Psoas muscle (tissue), 8 donors: ENCODE results near the gene ESYT3. TPM values are rescaled to one million over a fixed set of nuclear protein-coding genes. Genes with fewer than 3 reads are reported as not detected.
"Not testable (repeated sequence)": the region's sequence is repeated elsewhere in the genome, so short reads cannot be mapped to it uniquely, and the experiment has no call there.

Experiments
- ATAC-seq, 4 donors: fragments of 200-7000 bp; cut with Tn5 transposase; one replicate each; pipeline ENCODE4 v1.9.1; 2020; ENCODE audit warnings: moderate library complexity in 3 of 4, mild to moderate bottlenecking in 2 of 4
- DNase-seq, 2 donors: peaks; one replicate each; pipeline ENCODE4 v3.0.0-alpha.2; 2020
- H3K27ac ChIP-seq: fragments of 200-600 bp; one replicate; pipeline ENCODE4 v1.8.0; 2022
- H3K27me3 ChIP-seq, 3 donors: fragments of 200-600 bp in 1 of 3; one replicate each; pipeline versions ENCODE4 v1.6.1 to v1.8.0; 2013 to 2022; ENCODE audit warnings: low read length in 2 of 3, mild to moderate bottlenecking in 2 of 3, moderate library complexity in 1 of 3; ENCODE audit not compliant: insufficient read depth in 3 of 3
- H3K36me3 ChIP-seq, 2 donors: fragments of 200-600 bp in 1 of 2; one replicate each; pipeline versions ENCODE4 v1.6.1 to v1.8.0; 2013 to 2022; ENCODE audit warnings: low read depth in 1 of 2, mild to moderate bottlenecking in 1 of 2, moderate library complexity in 1 of 2; ENCODE audit not compliant: insufficient read depth in 1 of 2
- H3K4me1 ChIP-seq: fragments of 200-600 bp; one replicate; pipeline ENCODE4 v1.8.0; 2022
- H3K4me3 ChIP-seq: fragments of 200-600 bp; one replicate; pipeline ENCODE4 v1.8.0; 2022; ENCODE audit warnings: mild to moderate bottlenecking
- H3K9me3 ChIP-seq: fragments of 200-600 bp; one replicate; pipeline ENCODE4 v1.8.0; 2022
- WGBS, 3 donors: extraction: QIAGEN DNeasy Blood & Tissue Kit; methylation state at CpG; one replicate each; pipeline versions ENCODE4 v1.1.6 to v1.1.7; 2013; 5-methylcytosine and 5-hydroxymethylcytosine counted together
- intact Hi-C, 2 donors: fragments of 100-400 bp; cut with DNase I; formaldehyde crosslinking; loops; one replicate each; pipeline versions ENCODE4 v1.11.0 to v1.14.2; 2022
- polyA plus RNA-seq, 3 donors: library from polyadenylated mRNA; stranded (reverse); fragments of 200-250 nt; gene quantifications; one replicate each; pipeline ENCODE4 v1.2.3, GENCODE V29; 2013
- total RNA-seq, 4 donors: library from RNA; stranded (reverse); fragmentation: NEBNext Ultra II Directional in 2 of 4; extraction: Animal tissue kit (Norgen Biotek cat#: 25700) in 2 of 4; gene quantifications; one replicate each; pipeline versions ENCODE4 v1.2.1 to v1.2.4, GENCODE V29; 2021 to 2023
- TF ChIP-seq, protein P1 (sequence below): fragments of 200-600 bp; IDR thresholded peaks from one replicate; pipeline ENCODE4 v1.8.0; 2022; ENCODE audit warnings: antibody characterized with exemption
- donor health status: healthy with polysubstance abuse.
- donor health status: DM: no; HTN: no; CAD: no; lungs with moderate emphysema.
- donor health status: Bipolar disorder and iron deficiency.
- donor health status: healthy.
- donor health status: DM: yes; HTN: yes; CAD: no.
- donor health status: DM: no; HTN: no; CAD: no.
- donor health status: DM: no; HTN: no; CAD: no.
- donor health status: DM: yes; HTN: yes; CAD: no.

The ESYT3 gene
- total and polyA plus RNA-seq, 7 donors = 0.35 to 4.5 (median 2.0) TPM

DNA sequence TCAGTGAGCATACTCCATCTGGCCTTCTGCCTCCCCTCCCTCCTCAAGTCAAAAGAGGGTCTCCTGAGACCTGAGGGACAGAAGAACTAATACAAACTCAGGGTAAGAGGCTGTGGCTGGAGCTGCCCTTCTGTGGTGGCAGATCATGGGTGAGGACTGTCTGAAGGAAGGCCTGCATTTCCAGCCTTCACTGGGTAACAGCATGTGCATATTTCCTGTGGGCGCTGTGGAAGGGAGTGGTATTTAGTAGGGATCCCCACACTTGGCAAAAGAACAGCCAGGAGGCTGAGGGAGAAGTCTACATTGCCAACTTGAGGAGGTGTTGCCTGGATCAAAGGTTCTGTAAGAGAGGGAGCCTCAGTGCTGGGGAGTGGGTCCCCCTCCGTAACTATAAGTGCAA lies 10.1 kb upstream of the ESYT3 start:
- ATAC-seq (peak in 1 of 4 donors; percentile 25), DNase-seq (no peak)
- intact Hi-C loops = loop anchor here in 1 of 2 donors (10.0 kb wide), 1 partner anchor 360 kb away; no protein-coding TSS in a partner anchor
- Histone ChIP-seq H3K27me3 (no peaks in the 10 kb centered on the region), H3K27ac (no peak overlapping the region), H3K36me3 (no peaks in the 10 kb centered on the region), H3K4me1 (no peaks in the 10 kb centered on the region), H3K9me3 (no peaks in the 10 kb centered on the region), H3K4me3 (no peak overlapping the region)
- WGBS, 3 donors = 95% methylated on average over 2 of the region's 2 CpGs
- TF ChIP-seq, protein P1, sequence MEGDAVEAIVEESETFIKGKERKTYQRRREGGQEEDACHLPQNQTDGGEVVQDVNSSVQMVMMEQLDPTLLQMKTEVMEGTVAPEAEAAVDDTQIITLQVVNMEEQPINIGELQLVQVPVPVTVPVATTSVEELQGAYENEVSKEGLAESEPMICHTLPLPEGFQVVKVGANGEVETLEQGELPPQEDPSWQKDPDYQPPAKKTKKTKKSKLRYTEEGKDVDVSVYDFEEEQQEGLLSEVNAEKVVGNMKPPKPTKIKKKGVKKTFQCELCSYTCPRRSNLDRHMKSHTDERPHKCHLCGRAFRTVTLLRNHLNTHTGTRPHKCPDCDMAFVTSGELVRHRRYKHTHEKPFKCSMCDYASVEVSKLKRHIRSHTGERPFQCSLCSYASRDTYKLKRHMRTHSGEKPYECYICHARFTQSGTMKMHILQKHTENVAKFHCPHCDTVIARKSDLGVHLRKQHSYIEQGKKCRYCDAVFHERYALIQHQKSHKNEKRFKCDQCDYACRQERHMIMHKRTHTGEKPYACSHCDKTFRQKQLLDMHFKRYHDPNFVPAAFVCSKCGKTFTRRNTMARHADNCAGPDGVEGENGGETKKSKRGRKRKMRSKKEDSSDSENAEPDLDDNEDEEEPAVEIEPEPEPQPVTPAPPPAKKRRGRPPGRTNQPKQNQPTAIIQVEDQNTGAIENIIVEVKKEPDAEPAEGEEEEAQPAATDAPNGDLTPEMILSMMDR = no peak

DNA sequence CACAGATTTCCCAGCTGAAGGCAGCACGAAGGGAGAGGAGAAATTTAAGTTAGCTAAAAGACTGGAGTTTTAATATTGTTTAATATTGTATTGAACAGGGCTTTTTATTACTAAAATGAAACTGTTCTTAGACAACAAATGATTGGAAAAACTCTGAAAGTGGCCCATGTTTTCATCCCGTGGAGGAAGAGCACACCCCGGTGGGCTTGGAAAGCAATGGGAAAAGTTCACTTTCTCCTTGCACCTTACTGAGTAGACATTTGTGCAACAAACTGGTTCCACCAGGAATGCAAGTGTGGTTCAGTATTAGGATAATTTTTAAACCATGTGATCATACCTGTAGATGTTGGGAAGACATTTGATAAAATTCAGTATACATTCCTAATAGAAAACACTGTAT lies 8.2 kb upstream of the ESYT3 start:
- TF ChIP-seq, protein P1 = peak; percentile 27

DNA sequence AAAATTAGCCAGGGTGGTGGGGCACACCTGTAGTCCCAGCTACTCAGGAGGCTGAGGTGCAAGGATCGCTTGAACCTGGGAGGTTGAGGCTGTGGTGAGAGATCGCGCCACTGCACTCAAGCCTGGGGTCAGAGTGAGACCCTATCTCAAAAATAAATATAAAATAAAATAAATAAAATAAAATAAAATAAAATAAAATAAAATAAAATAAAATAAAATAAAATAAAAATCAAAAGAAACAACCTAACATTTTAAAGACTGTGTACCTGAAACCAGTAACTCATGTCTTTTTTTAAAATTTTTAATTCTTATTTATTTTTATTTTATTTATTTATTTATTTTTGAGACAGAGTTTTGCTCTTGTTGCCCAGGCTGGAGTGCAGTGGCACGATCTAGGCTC lies 7.7 kb upstream of the ESYT3 start:
- not testable (repeated sequence) for H3K4me3 ChIP-seq, H3K9me3 ChIP-seq, H3K27me3 ChIP-seq, H3K27ac ChIP-seq, ATAC-seq, H3K4me1 ChIP-seq, H3K36me3 ChIP-seq, DNase-seq
- intact Hi-C loops = loop anchor here in 1 of 2 donors (10.0 kb wide), 1 partner anchor 362 kb away; no protein-coding TSS in a partner anchor
- 97 to 100% (median 98%) methylated on average over 4 of the region's 4 CpGs for WGBS, 3 donors

More for the DNA sequence above, 8.2 kb upstream of the ESYT3 start:
- 48 to 54% (median 49%) methylated on average over 3 of the region's 3 CpGs for WGBS, 3 donors
- Histone ChIP-seq H3K4me1 (no peaks in the 10 kb centered on the region), H3K4me3 (no peak overlapping the region), H3K36me3 (no peaks in the 10 kb centered on the region), H3K27ac (no peak overlapping the region), H3K9me3 (no peaks in the 10 kb centered on the region), H3K27me3 (no peaks in the 10 kb centered on the region)
- peak in 1 of 4 donors; percentile 52 for ATAC-seq
- DNase-seq = no peak
- intact Hi-C loops = loop anchor here in 1 of 2 donors (10.0 kb wide), 1 partner anchor 361 kb away; no protein-coding TSS in a partner anchor

DNA sequence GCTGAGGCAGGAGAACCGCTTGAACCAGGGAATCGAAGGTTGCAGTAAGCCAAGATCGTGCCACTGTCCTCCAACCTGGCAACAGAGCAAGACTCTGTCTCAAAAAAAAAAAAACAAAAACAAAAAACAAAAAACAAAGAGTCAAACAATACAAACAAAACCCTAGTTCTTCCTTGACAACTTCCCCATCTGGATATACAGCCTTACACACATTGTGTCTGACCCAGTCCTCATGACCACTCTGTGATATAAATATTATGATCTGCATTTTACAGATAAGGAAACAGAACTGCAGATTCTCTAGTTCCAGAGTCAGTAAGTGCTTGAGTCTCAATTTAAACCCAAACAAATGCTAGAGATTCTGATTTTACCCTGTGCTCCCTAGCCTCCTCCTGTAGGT lies 4.8 kb upstream of the ESYT3 start:
- DNase-seq = no peak
- Histone ChIP-seq H3K4me1 (peaks cover 3% of the 10 kb centered on the region), H3K27ac (no peak overlapping the region), H3K9me3 (no peaks in the 10 kb centered on the region), H3K36me3 (no peaks in the 10 kb centered on the region), H3K27me3 (peaks cover 0 to 3% (median 0%) of the 10 kb centered on the region in 3 donors), H3K4me3 (no peak overlapping the region)
- TF ChIP-seq, protein P1 = no peak
- ATAC-seq = no peak
- 91 to 100% (median 93%) methylated on average over 3 of the region's 3 CpGs for WGBS, 3 donors
- intact Hi-C loops = loop anchor here (10.0 kb wide), 2 partner anchors 155 to 365 kb away; no protein-coding TSS in a partner anchor

DNA sequence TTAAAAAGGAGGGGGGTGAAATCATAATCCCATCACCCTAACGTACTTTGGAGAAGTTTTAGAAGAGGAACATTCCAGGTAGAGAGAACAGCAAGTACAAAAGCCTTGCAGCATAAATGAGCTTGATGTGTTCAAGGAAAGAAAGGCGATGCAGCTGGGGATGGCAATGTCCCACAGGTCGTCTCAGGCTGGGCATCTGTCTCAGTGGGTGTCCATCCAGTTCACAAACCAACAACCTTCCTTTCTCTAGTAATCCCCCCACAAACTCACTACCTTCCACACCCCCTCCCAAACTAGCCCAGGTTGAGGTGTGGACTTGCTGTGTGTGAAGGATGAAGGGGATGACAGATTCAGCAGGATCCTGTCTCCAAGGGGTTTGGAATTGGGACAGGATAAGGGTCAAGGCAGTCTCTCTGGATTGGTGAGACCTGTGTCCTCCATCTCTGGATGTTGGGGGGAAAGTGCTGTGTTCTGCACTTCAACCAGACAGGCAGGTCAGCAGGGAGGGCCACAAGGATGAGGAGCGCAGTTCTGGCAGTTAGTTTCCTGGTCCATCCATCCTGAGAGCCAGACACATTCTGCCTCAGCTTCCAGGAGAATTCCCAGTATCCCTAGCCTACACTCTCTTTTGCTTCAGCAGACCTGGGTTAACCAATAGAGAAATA lies 1.7 kb upstream of the ESYT3 start:
- intact Hi-C loops = loop anchor here in 1 of 2 donors (10.0 kb wide), 1 partner anchor 152 kb away; no protein-coding TSS in a partner anchor
- ATAC-seq (no peak), DNase-seq (no peak)
- H3K4me3 ChIP-seq = no peak overlapping the region
- no peaks in the 10 kb centered on the region for H3K9me3 ChIP-seq
- peaks cover 0 to 3% (median 0%) of the 10 kb centered on the region in 3 donors for H3K27me3 ChIP-seq
- 84 to 90% (median 90%) methylated on average over 4 of the region's 4 CpGs for WGBS, 3 donors
- TF ChIP-seq, protein P1 = no peak
- H3K27ac ChIP-seq = no peak overlapping the region
- peaks cover 7% of the 10 kb centered on the region for H3K4me1 ChIP-seq
- no peaks in the 10 kb centered on the region for H3K36me3 ChIP-seq
